Karpas-422 (cell line): ENCODE results near the gene KREMEN2. TPM values are rescaled to one million over a fixed set of nuclear protein-coding genes. Genes with fewer than 3 reads are reported as not detected.

Source experiments
- DNase-seq: peaks from one replicate; pipeline ENCODE4 v3.0.0-alpha.2; 2015
- H2AFZ ChIP-seq: fragments of 200-600 bp; sonication (generic); 2 replicates; pipeline ENCODE4 v1.6.1; 2014; ENCODE audit warnings: antibody characterized with exemption, low read length, mixed read lengths
- H3K27ac ChIP-seq: fragments of 200-600 bp; sonication (generic); 2 replicates; pipeline ENCODE4 v1.5.1; 2014; ENCODE audit warnings: mild to moderate bottlenecking, low read length, moderate library complexity
- H3K27me3 ChIP-seq: fragments of 200-600 bp; sonication (generic); 2 replicates; pipeline ENCODE4 v1.6.1; 2014; ENCODE audit warnings: low read length, mixed read lengths
- H3K36me3 ChIP-seq: fragments of 200-600 bp; sonication (generic); 2 replicates; pipeline ENCODE4 v1.6.1; 2014; ENCODE audit warnings: low read length, mixed read lengths; ENCODE audit not compliant: insufficient read depth
- H3K4me1 ChIP-seq: fragments of 200-600 bp; sonication (generic); 2 replicates; pipeline ENCODE4 v1.6.1; 2014; ENCODE audit warnings: mild to moderate bottlenecking, low read length, mixed read lengths
- H3K4me2 ChIP-seq: fragments of 200-600 bp; sonication (generic); 2 replicates; pipeline ENCODE4 v1.6.1; 2014; ENCODE audit warnings: low read length, low read depth, mild to moderate bottlenecking; ENCODE audit not compliant: poor library complexity, severe bottlenecking
- H3K4me3 ChIP-seq: fragments of 200-600 bp; sonication (generic); 2 replicates; pipeline ENCODE4 v1.5.1; 2014; ENCODE audit warnings: mild to moderate bottlenecking, antibody characterized with exemption, low read length, mixed read lengths
- H3K79me2 ChIP-seq: fragments of 200-600 bp; sonication (generic); 2 replicates; pipeline ENCODE4 v1.6.1; 2014; ENCODE audit warnings: mild to moderate bottlenecking, low read length, mixed read lengths
- H3K9ac ChIP-seq: fragments of 200-600 bp; sonication (generic); 2 replicates; pipeline ENCODE4 v1.6.0; 2014; ENCODE audit warnings: low read length
- H3K9me2 ChIP-seq: fragments of 200-600 bp; sonication (generic), shearing (Covaris generic); replicated peaks from 2 replicates; pipeline ENCODE4 v1.6.0; 2014; ENCODE audit warnings: mild to moderate bottlenecking, low read length, moderate library complexity; ENCODE audit not compliant: insufficient read depth
- H3K9me3 ChIP-seq: fragments of 300-700, 200-600 bp; sonication (generic); 2 replicates; pipeline ENCODE4 v1.6.1; 2014; ENCODE audit warnings: low read length, mixed read lengths
- H4K20me1 ChIP-seq: fragments of 200-600 bp; sonication (generic); 2 replicates; pipeline ENCODE4 v1.6.1; 2014; ENCODE audit warnings: mild to moderate bottlenecking, antibody characterized with exemption, low read length, low read depth; ENCODE audit not compliant: insufficient read depth
- total RNA-seq: library from RNA; depleted of rRNA; stranded (reverse); fragments of >200 nt; shearing (Covaris generic); gene quantifications from 2 replicates; pipeline ENCODE4 v1.2.3, GENCODE V29; 2014; ENCODE audit warnings: low replicate concordance

KREMEN2 gene
- total RNA-seq, 1 experiment from 2014 or later = 3.4 TPM

DNA sequence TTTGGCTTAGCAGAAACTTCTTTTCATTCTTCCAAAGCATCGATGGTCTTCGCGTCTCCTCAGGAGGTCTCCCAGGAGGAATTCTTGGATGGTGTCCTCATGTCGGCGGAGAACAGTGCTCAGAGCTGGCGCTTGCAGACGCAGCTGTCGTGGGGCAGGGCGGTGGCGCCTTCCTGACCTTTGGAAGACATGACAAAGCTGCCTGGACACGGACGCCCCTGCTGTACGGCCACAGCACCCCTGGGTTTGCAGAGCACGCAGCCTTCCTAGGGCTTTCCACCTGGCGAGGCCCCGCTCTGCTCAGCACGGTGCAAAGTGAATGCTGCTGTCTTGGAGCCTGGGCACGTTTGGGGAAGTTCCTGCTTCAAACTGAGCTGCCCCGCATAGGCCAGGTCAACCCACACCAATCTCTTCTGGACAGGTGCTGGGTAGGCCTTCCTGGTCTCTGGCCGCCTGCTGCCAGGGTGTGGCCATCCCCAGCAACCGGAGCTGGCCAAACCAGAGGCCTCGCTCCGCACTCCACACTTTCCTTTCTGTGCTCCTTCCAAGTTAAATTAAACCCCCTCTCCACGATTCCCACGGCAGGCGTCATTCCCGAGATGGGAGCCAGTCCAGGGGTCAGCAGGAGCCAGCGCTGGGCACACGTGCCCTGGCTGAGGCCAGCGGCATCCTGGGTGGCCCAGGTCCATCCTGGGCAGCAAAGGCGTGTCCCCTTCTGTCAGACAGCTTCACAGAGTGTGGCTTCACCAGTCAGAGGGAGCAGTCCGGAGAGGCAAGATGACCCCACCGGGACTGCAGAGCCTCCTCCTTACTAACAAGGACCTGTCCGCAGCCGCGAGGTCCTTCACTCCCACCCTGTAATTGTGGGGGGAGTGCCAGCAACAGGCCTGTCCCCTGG is 15.0 kb upstream of the KREMEN2 start:
- no peak overlapping the region for H3K9ac ChIP-seq
- no peak for DNase-seq

DNA sequence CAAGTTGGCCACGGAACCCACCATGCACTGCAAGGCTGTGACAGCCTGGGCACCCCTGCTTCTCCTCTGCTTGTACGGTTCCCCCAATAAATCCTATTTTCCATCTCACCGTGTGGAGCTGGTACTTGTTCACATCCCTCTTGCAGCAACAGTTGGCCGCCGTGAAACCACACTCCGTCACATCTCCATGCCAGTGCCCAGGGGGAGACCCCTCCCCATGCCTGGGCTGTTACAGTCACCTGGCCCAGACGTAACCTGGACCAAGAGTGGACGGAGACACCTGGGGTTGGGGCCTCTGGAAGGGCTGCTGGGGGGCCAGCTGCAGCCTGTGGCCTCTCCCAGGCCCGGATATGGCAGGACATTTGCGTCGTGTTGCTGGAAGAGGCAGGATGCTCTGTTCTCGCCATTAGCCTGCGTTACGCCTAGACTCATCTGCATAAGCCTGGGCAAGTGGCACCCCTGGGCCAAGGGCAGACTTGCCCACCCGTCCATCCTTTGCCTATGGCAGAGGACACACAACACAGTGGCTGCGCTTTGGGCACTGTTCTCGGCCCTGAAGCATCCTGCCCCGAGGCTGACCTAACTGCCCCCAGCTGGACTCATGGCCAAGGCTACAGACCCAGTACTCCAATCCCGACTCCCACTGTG is 14.2 kb upstream of the KREMEN2 start:
- Histone ChIP-seq H3K36me3 (no peaks in the 10 kb centered on the region), H3K9ac (no peak overlapping the region), H3K27ac (no peak overlapping the region), H3K4me3 (no peak overlapping the region), H3K79me2 (no peaks in the 10 kb centered on the region), H3K27me3 (no peaks in the 10 kb centered on the region), H3K9me2 (no peaks in the 10 kb centered on the region), H3K9me3 (no peaks in the 10 kb centered on the region), H2AFZ (no peak overlapping the region), H3K4me2 (no peak overlapping the region), H4K20me1 (no peaks in the 10 kb centered on the region), H3K4me1 (peaks cover 11% of the 10 kb centered on the region)
- DNase-seq = no peak

More for the DNA sequence above, 15.0 kb upstream of the KREMEN2 start:
- H3K27ac ChIP-seq = no peak overlapping the region
- H4K20me1 ChIP-seq = no peaks in the 10 kb centered on the region
- no peaks in the 10 kb centered on the region for H3K9me2 ChIP-seq
- H3K27me3 ChIP-seq = no peaks in the 10 kb centered on the region
- no peaks in the 10 kb centered on the region for H3K9me3 ChIP-seq
- H3K4me2 ChIP-seq = no peak overlapping the region
- H2AFZ ChIP-seq = no peak overlapping the region
- peaks cover 7% of the 10 kb centered on the region for H3K4me1 ChIP-seq
- H3K36me3 ChIP-seq = no peaks in the 10 kb centered on the region
- H3K4me3 ChIP-seq = no peak overlapping the region
- no peaks in the 10 kb centered on the region for H3K79me2 ChIP-seq

DNA sequence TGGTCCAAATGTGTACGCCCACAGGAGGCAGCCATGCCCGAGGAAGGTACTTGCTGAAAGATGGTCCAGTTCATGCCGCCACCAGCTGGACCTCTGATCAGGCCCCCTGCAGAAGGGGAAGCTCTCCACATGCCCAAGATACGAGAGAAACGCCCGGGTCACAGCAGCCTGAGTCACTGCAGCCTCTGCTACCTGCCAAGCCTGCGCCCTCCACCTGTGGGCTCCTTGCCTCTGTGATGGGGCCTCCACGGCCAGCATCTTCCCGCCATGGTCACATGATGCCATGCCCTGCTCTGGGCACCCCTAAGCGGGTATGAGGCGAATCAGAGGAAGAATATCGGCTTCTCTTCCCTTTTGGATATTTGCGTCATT is 13.7 kb upstream of the KREMEN2 start:
- Histone ChIP-seq H3K4me3 (no peak overlapping the region), H3K9me2 (no peaks in the 10 kb centered on the region), H3K36me3 (no peaks in the 10 kb centered on the region), H4K20me1 (no peaks in the 10 kb centered on the region), H3K9me3 (no peaks in the 10 kb centered on the region), H3K27me3 (no peaks in the 10 kb centered on the region), H2AFZ (no peak overlapping the region), H3K4me1 (peaks cover 11% of the 10 kb centered on the region), H3K27ac (no peak overlapping the region), H3K79me2 (no peaks in the 10 kb centered on the region), H3K4me2 (no peak overlapping the region), H3K9ac (no peak overlapping the region)
- no peak for DNase-seq

DNA sequence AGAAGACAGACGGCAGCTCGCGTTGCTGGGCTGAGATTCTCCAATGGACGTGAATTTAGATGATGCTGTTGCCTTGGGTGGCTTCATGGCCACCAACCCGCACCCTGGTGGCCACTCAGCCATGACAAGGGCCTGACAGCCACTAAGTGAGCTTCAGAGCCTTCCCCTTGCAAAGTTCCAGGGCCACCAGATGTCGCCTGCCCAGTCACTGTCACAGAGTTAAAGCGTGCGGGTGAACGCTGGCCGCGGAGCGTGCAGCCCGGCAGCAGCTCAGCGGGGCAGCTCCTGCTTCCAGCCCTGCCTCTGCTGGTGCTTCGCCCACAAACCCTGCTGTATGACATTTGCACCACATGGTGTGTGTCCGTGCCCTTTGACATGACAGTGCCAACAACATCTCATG is 13.3 kb upstream of the KREMEN2 start:
- no peaks in the 10 kb centered on the region for H4K20me1 ChIP-seq
- DNase-seq = no peak
- H3K9ac ChIP-seq = no peak overlapping the region
- no peak overlapping the region for H3K4me2 ChIP-seq
- no peaks in the 10 kb centered on the region for H3K9me3 ChIP-seq
- H3K27ac ChIP-seq = no peak overlapping the region
- H3K79me2 ChIP-seq = no peaks in the 10 kb centered on the region
- peaks cover 11% of the 10 kb centered on the region for H3K4me1 ChIP-seq
- no peaks in the 10 kb centered on the region for H3K36me3 ChIP-seq
- H3K27me3 ChIP-seq = no peaks in the 10 kb centered on the region
- no peak overlapping the region for H3K4me3 ChIP-seq
- H2AFZ ChIP-seq = no peak overlapping the region
- H3K9me2 ChIP-seq = no peaks in the 10 kb centered on the region

DNA sequence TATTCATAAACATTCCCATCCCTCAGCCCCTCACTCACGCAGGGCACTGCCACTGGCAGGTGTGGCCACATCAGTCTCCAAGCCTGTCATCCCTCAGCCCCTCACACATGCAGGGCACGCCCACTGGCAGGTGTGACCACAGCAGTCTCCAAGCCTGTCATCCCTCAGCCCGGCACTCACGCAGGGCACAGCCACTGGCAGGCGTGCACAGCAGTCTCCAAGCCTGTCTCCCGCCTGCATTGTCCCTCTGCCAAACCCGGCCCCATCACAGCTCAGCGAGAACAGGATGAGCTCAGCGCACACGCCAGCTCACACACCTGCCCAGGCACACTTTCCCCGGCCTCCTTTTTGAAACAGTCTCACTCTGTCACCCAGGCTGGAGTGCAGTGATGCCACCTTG is 11.4 kb upstream of the KREMEN2 start:
- Histone ChIP-seq H3K9ac (no peak overlapping the region), H3K9me3 (no peaks in the 10 kb centered on the region), H3K27ac (no peak overlapping the region), H3K4me2 (no peak overlapping the region), H3K4me1 (peaks cover 11% of the 10 kb centered on the region), H4K20me1 (no peaks in the 10 kb centered on the region), H3K4me3 (no peak overlapping the region), H3K27me3 (no peaks in the 10 kb centered on the region), H3K79me2 (no peaks in the 10 kb centered on the region), H2AFZ (no peak overlapping the region), H3K36me3 (no peaks in the 10 kb centered on the region), H3K9me2 (no peaks in the 10 kb centered on the region)
- no peak for DNase-seq

DNA sequence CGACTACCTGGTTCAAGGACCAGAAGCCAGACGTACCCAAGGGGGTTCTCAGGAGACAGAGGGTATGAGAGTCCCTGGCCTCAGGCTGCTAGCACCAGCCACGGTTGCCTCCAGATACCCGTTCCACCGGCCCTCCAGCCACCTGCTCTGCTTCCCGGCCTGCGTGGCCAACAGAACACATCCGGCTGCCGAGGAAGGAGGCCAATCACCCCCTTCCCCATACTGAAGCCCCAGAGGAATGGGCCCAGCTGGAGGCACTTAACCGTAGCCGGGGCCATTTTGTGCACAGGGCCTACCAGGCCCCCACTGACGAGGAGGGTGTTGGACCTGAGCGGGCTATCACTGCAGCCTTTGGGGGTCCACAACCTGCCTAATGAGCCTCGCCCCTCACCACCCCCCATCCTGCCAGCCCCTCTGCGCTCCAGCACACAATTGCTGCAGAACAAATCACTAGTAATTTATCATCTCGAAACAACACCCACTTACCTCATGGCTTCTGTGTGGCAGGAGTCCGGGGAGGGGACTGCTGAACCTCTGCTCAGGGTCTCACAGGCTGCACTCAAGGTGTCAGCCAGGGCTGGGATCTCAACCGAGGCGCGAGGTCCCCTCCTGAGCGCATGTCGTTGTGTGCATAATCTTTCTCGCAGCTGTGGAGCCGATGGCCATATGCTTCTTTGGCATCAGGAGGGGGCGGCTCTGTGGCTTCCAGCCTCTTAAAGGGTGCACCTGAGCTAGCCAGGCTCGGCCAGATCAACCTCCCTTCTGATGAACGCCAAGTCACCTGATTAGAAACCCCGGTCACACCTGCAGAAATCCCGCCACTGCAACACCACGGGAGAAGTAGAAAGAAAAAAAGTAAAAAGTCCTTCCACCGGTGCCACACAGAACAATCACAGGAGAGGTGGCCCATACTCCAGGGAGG is 10.1 kb upstream of the KREMEN2 start:
- H3K9me3 ChIP-seq = no peaks in the 10 kb centered on the region
- DNase-seq = peak; percentile 66
- H3K27ac ChIP-seq = no peak overlapping the region
- no peaks in the 10 kb centered on the region for H3K79me2 ChIP-seq
- H3K4me3 ChIP-seq = no peak overlapping the region
- no peaks in the 10 kb centered on the region for H4K20me1 ChIP-seq
- H3K4me2 ChIP-seq = peak overlapping the region; percentile 30
- peaks cover 11% of the 10 kb centered on the region for H3K4me1 ChIP-seq
- no peaks in the 10 kb centered on the region for H3K9me2 ChIP-seq
- no peak overlapping the region for H2AFZ ChIP-seq
- H3K9ac ChIP-seq = peak overlapping the region; percentile 42
- H3K27me3 ChIP-seq = no peaks in the 10 kb centered on the region
- H3K36me3 ChIP-seq = no peaks in the 10 kb centered on the region

DNA sequence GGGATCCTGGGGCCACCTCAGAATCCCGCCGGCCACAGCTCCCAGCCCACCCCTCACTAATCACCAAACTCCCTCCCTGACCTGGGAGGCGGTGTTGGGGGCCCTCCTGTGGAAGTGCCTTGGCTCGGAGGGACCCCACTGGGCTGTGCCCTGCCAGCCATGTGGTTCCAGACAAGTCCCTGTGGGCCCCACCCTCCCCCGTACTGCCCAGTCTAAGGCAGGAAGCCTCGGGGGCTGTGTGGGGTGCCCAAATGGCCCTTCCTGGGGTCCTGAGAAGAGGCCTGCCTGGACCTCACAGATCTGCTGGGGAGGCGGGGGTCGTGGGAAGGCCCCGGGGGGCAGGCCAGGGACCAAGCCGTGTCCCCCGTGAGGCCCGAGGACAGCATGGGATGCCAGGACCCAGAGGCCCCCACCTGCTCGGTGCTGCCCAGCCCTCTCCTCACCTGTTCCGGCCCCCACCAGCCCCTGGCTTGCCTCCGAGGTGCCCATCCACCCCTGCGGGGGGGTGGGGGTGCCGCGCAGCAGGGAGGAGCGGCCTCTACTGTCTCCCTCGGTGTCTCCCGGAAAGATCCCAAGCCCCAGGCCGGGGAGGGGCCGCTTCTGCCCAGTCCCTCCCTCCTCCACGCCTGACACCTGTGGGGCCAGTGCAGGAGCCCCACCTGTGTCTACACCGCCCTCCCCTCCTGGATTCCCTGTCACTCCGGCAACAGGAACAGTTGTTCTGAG is 9.3 kb upstream of the KREMEN2 start:
- Histone ChIP-seq H3K4me1 (peaks cover 11% of the 10 kb centered on the region), H3K4me2 (no peak overlapping the region), H3K27me3 (no peaks in the 10 kb centered on the region)

More for the DNA sequence above, 9.3 kb upstream of the KREMEN2 start:
- no peaks in the 10 kb centered on the region for H3K9me3 ChIP-seq
- H2AFZ ChIP-seq = no peak overlapping the region
- H3K4me3 ChIP-seq = no peak overlapping the region
- no peaks in the 10 kb centered on the region for H3K9me2 ChIP-seq
- no peak overlapping the region for H3K9ac ChIP-seq
- no peak for DNase-seq
- H4K20me1 ChIP-seq = no peaks in the 10 kb centered on the region
- H3K27ac ChIP-seq = no peak overlapping the region
- no peaks in the 10 kb centered on the region for H3K79me2 ChIP-seq
- no peaks in the 10 kb centered on the region for H3K36me3 ChIP-seq
